OCI-LY1 (cell line): ENCODE measurements around the gene ZNF776.
A peak's percentile ranks its signal among the peaks of the same experiment; 100 is the strongest.

Experiments
- H2AFZ ChIP-seq: fragments of 200-600 bp; sonication (generic), shearing (Covaris generic); 2 replicates; pipeline ENCODE4 v1.6.0; 2014; ENCODE audit warnings: antibody characterized with exemption, mild to moderate bottlenecking, low read length
- H3F3A ChIP-seq: fragments of 200-600 bp; sonication (generic), shearing (Covaris generic); 2 replicates; pipeline ENCODE4 v1.6.0; 2014; ENCODE audit warnings: mild to moderate bottlenecking, antibody characterized with exemption, low read length, moderate library complexity; ENCODE audit not compliant: insufficient read depth
- H3K27ac ChIP-seq: fragments of 200-600 bp; sonication (generic); 2 replicates; pipeline ENCODE4 v1.5.1; 2014; ENCODE audit warnings: low read length, mixed run types, mild to moderate bottlenecking, low read depth; ENCODE audit not compliant: poor library complexity, severe bottlenecking
- H3K27me3 ChIP-seq: fragments of 200-600 bp; sonication (generic); 2 replicates; pipeline ENCODE4 v1.6.0; 2014; ENCODE audit warnings: antibody characterized with exemption, mild to moderate bottlenecking, low read length, moderate library complexity; ENCODE audit not compliant: insufficient read depth
- H3K36me3 ChIP-seq: fragments of 200-600 bp; sonication (generic); 2 replicates; pipeline ENCODE4 v1.6.1; 2014; ENCODE audit warnings: mild to moderate bottlenecking, antibody characterized with exemption, low read length, moderate library complexity, mixed read lengths; ENCODE audit not compliant: insufficient read depth
- H3K4me1 ChIP-seq: fragments of 200-600 bp; sonication (generic); 2 replicates; pipeline ENCODE4 v1.5.1; 2014; ENCODE audit warnings: mild to moderate bottlenecking, low read length, moderate library complexity; ENCODE audit not compliant: insufficient read depth, severe bottlenecking
- H3K4me2 ChIP-seq: fragments of 200-600 bp; sonication (generic), shearing (Covaris generic); 2 replicates; pipeline ENCODE4 v1.6.1; 2014; ENCODE audit warnings: low read length
- H3K4me3 ChIP-seq: fragments of 200-600 bp; sonication (generic); 2 replicates; pipeline ENCODE4 v1.5.1; 2014; ENCODE audit warnings: low read length, low read depth, mild to moderate bottlenecking, mixed read lengths; ENCODE audit not compliant: poor library complexity, severe bottlenecking
- H3K79me2 ChIP-seq: fragments of 200-600 bp; shearing (Covaris generic); 2 replicates; pipeline ENCODE4 v1.6.1; 2016; ENCODE audit warnings: mixed run types, low read length, mixed read lengths; ENCODE audit not compliant: insufficient read depth
- H3K9ac ChIP-seq: fragments of 200-600 bp; sonication (generic), shearing (Covaris generic); 2 replicates; pipeline ENCODE4 v1.6.1; 2014; ENCODE audit warnings: mild to moderate bottlenecking, low read length, mixed read lengths
- H3K9me2 ChIP-seq: fragments of 200-600 bp; sonication (generic), shearing (Covaris generic); 2 replicates; pipeline ENCODE4 v1.6.1; 2014; ENCODE audit warnings: low read depth, mild to moderate bottlenecking, low read length, mixed read lengths
- H3K9me3 ChIP-seq: fragments of 200-600 bp; shearing (Covaris generic); 2 replicates; pipeline ENCODE4 v1.6.1; 2014; ENCODE audit warnings: low read length, mixed read lengths
- H4K20me1 ChIP-seq: fragments of 200-600 bp; sonication (generic), shearing (Covaris generic); 2 replicates; pipeline ENCODE4 v1.6.0; 2016; ENCODE audit warnings: mild to moderate bottlenecking, low read length; ENCODE audit not compliant: insufficient read depth
- CTCF ChIP-seq: fragments of 200-600 bp; sonication (generic), shearing (Covaris generic); IDR thresholded peaks from 2 replicates; pipeline ENCODE4 v1.5.1; 2017; ENCODE audit warnings: mild to moderate bottlenecking, antibody characterized with exemption, low read length, moderate library complexity, mixed read lengths
- EZH2 ChIP-seq: fragments of 200-600 bp; sonication (generic), shearing (Covaris generic); IDR thresholded peaks from 2 replicates; pipeline ENCODE4 v1.8.0; 2017; ENCODE audit warnings: borderline replicate concordance, mixed run types, mild to moderate bottlenecking, antibody characterized with exemption, low read length, moderate library complexity, mixed read lengths

Gene ZNF776

GRCh38 chr19:57708641-57709361 lies 37.8 kb upstream of the ZNF776 start, which contains the start of gene ZNF154:
Gene ZNF154 (minus strand): TSS chr19:57709204. CDS start chr19:57708971, 233 bp downstream.
- no peaks in the 10 kb centered on the region for H3K79me2 ChIP-seq
- peaks cover 15% of the 10 kb centered on the region for H3K36me3 ChIP-seq
- H2AFZ ChIP-seq, result no peak within 1 kb of the TSS
- H4K20me1 ChIP-seq, result no peaks in the 10 kb centered on the region
- TF ChIP-seq EZH2 (no peak), CTCF (no peak)
- no peak within 1 kb of the TSS for H3K27ac ChIP-seq
- peak within 1 kb of the TSS; percentile 56 for H3K9ac ChIP-seq
- peak within 1 kb of the TSS; percentile 57 for H3K4me2 ChIP-seq
- peaks cover 4% of the 10 kb centered on the region for H3K4me1 ChIP-seq
- no peaks in the 10 kb centered on the region for H3F3A ChIP-seq
- no peaks in the 10 kb centered on the region for H3K9me2 ChIP-seq
- peak within 1 kb of the TSS; percentile 52 for H3K4me3 ChIP-seq
- H3K9me3 ChIP-seq, result no peaks in the 10 kb centered on the region
- H3K27me3 ChIP-seq, result no peaks in the 10 kb centered on the region

- no peak for TF ChIP-seq CTCF
- no peak for TF ChIP-seq EZH2
- H3K79me2 ChIP-seq, result no peaks in the 10 kb centered on the region
- no peaks in the 10 kb centered on the region for H3K9me2 ChIP-seq
- no peaks in the 10 kb centered on the region for H3F3A ChIP-seq
- peaks cover 14% of the 10 kb centered on the region for H3K36me3 ChIP-seq
- H3K27ac ChIP-seq, result no peak overlapping the region
- H3K9me3 ChIP-seq, result no peaks in the 10 kb centered on the region
- H3K9ac ChIP-seq, result no peak overlapping the region
- no peaks in the 10 kb centered on the region for H3K27me3 ChIP-seq
- no peak overlapping the region for H2AFZ ChIP-seq
- no peaks in the 10 kb centered on the region for H4K20me1 ChIP-seq
- H3K4me3 ChIP-seq, result no peak overlapping the region
- no peak overlapping the region for H3K4me2 ChIP-seq
- peaks cover 4% of the 10 kb centered on the region for H3K4me1 ChIP-seq
Observed at GRCh38 chr19:57709616-57710015, 37.0 kb upstream of the ZNF776 start.

- H3F3A ChIP-seq, result no peaks in the 10 kb centered on the region
- H3K4me2 ChIP-seq, result no peak overlapping the region
- no peak overlapping the region for H3K27ac ChIP-seq
- H3K36me3 ChIP-seq, result peaks cover 21% of the 10 kb centered on the region
- H3K27me3 ChIP-seq, result no peaks in the 10 kb centered on the region
- H3K9me3 ChIP-seq, result peaks cover 6% of the 10 kb centered on the region; the same call in 1 of the 2 replicates
- H3K9ac ChIP-seq, result no peak overlapping the region
- H3K4me3 ChIP-seq, result no peak overlapping the region
- TF ChIP-seq CTCF (no peak), EZH2 (no peak)
- peaks cover 4% of the 10 kb centered on the region for H3K4me1 ChIP-seq
- H4K20me1 ChIP-seq, result no peaks in the 10 kb centered on the region
- no peaks in the 10 kb centered on the region for H3K9me2 ChIP-seq
- H3K79me2 ChIP-seq, result no peaks in the 10 kb centered on the region
- no peak overlapping the region for H2AFZ ChIP-seq
Observed at GRCh38 chr19:57712222-57712621, 34.4 kb upstream of the ZNF776 start.
